ENCODE results near the gene TWNK.

The TWNK gene

GRCh38 chr10:101002456-101002855 is 15.1 kb downstream of the TWNK start:
- no peak for ATAC-seq (ENCODE audit: insufficient read depth, low read depth)
- no peak for DNase-seq
- no peaks in the 10 kb centered on the region for H3K79me2 ChIP-seq (ENCODE audit: insufficient read depth, low read length)
- H3K9me3 ChIP-seq (ENCODE audit: insufficient read depth, low read length, severe bottlenecking): no peaks in the 10 kb centered on the region
- no peak overlapping the region for H3K27ac ChIP-seq (ENCODE audit: low read length)
- H3K36me3 ChIP-seq (ENCODE audit: insufficient read depth, low read length): peaks cover 13% of the 10 kb centered on the region; the same call in 1 of the 2 replicates
- H3K27me3 ChIP-seq (ENCODE audit: insufficient read depth, low read length, poor library complexity): no peaks in the 10 kb centered on the region
- no peak overlapping the region for H3K9ac ChIP-seq (ENCODE audit: low read depth, low read length)
- H3K4me2 ChIP-seq (ENCODE audit: insufficient read depth, low read length): no peak overlapping the region
- TF ChIP-seq EZH2 (IDR thresholded peaks at IDR 0.05; ENCODE audit: borderline replicate concordance, low read depth, low read length, severe bottlenecking): no peak
- no peak for TF ChIP-seq CTCF (IDR thresholded peaks at IDR 0.05; ENCODE audit: borderline replicate concordance, extremely low read depth, low read length, poor library complexity, severe bottlenecking)
- no peak overlapping the region for H2AFZ ChIP-seq (ENCODE audit: low read depth, low read length)
- peaks cover 27% of the 10 kb centered on the region for H3K4me1 ChIP-seq (ENCODE audit: insufficient read depth, low read length)
- no peak overlapping the region for H3K4me3 ChIP-seq (ENCODE audit: low read depth in 1 of 2, low read length in 2 of 2)
- H4K20me1 ChIP-seq (ENCODE audit: insufficient read depth, low read length): peaks cover 4% of the 10 kb centered on the region

DNA sequence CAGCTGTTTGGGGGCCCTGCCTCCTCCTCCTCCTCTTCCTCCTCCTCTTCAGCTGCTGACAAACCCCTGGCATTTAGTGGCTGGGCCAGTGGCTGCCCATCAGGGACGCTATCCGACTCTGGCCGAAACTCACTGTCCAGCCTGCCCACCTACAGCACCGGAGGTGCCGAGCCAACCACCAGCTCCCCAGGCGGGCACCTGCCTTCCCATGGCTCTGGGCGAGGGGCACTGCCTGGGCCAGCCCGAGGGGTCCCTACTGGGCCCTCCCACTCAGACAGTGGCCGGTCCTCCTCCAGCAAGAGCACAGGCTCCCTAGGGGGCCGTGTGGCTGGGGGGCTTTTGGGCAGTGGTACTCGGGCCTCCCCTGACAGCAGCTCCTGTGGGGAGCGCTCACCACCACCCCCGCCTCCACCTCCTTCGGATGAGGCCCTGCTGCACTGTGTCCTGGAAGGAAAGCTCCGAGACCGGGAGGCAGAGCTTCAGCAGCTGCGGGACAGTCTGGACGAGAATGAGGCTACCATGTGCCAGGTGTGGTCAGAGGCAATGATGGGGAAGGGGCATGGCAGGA is 16.4 kb downstream of the TWNK start:
- H3K36me3 ChIP-seq (ENCODE audit: insufficient read depth, low read length): peaks cover 13% of the 10 kb centered on the region; the same call in 1 of the 2 replicates
- H3K79me2 ChIP-seq (ENCODE audit: insufficient read depth, low read length): no peaks in the 10 kb centered on the region
- no peak for DNase-seq
- peaks cover 4% of the 10 kb centered on the region for H4K20me1 ChIP-seq (ENCODE audit: insufficient read depth, low read length)
- no peak overlapping the region for H3K27ac ChIP-seq (ENCODE audit: low read length)
- no peaks in the 10 kb centered on the region for H3K27me3 ChIP-seq (ENCODE audit: insufficient read depth, low read length, poor library complexity)
- no peak overlapping the region for H3K4me3 ChIP-seq (ENCODE audit: low read depth in 1 of 2, low read length in 2 of 2)
- no peak overlapping the region for H2AFZ ChIP-seq (ENCODE audit: low read depth, low read length)
- no peaks in the 10 kb centered on the region for H3K9me3 ChIP-seq (ENCODE audit: insufficient read depth, low read length, severe bottlenecking)
- H3K4me2 ChIP-seq (ENCODE audit: insufficient read depth, low read length): no peak overlapping the region
- ATAC-seq (ENCODE audit: insufficient read depth, low read depth): no peak
- peaks cover 14% of the 10 kb centered on the region for H3K4me1 ChIP-seq (ENCODE audit: insufficient read depth, low read length)
- no peak for TF ChIP-seq EZH2 (IDR thresholded peaks at IDR 0.05; ENCODE audit: borderline replicate concordance, low read depth, low read length, severe bottlenecking)
- no peak overlapping the region for H3K9ac ChIP-seq (ENCODE audit: low read depth, low read length)

DNA sequence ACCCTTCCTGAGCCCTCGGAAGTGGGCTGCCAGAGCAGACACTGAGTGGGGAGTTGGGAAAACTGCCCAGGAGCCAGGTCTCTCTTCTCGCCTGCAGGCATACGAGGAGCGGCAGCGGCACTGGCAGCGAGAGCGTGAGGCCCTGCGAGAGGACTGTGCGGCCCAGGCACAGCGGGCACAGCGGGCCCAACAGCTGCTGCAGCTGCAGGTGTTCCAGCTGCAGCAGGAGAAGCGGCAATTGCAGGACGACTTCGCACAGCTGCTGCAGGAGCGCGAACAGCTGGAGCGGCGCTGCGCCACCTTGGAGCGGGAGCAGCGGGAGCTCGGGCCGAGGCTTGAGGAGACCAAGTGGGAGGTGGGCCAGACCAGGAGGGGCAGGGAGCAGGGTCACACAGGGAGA is 18.0 kb downstream of the TWNK start:
- Histone ChIP-seq H3K4me1 (ENCODE audit: insufficient read depth, low read length) (peaks cover under 1% of the 10 kb centered on the region; the same call in 1 of the 2 replicates), H3K4me3 (ENCODE audit: low read depth in 1 of 2, low read length in 2 of 2) (no peak overlapping the region), H2AFZ (ENCODE audit: low read depth, low read length) (no peak overlapping the region), H3K9me3 (ENCODE audit: insufficient read depth, low read length, severe bottlenecking) (no peaks in the 10 kb centered on the region), H3K27ac (ENCODE audit: low read length) (no peak overlapping the region), H3K4me2 (ENCODE audit: insufficient read depth, low read length) (no peak overlapping the region), H3K36me3 (ENCODE audit: insufficient read depth, low read length) (peaks cover 13% of the 10 kb centered on the region; the same call in 1 of the 2 replicates), H3K9ac (ENCODE audit: low read depth, low read length) (no peak overlapping the region), H4K20me1 (ENCODE audit: insufficient read depth, low read length) (peaks cover 4% of the 10 kb centered on the region; the same call in 1 of the 2 replicates), H3K79me2 (ENCODE audit: insufficient read depth, low read length) (no peaks in the 10 kb centered on the region), H3K27me3 (ENCODE audit: insufficient read depth, low read length, poor library complexity) (no peaks in the 10 kb centered on the region)
- ATAC-seq (ENCODE audit: insufficient read depth, low read depth) (no peak), DNase-seq (no peak)
- TF ChIP-seq CTCF (IDR thresholded peaks at IDR 0.05; ENCODE audit: borderline replicate concordance, extremely low read depth, low read length, poor library complexity, severe bottlenecking): no peak
- TF ChIP-seq EZH2 (IDR thresholded peaks at IDR 0.05; ENCODE audit: borderline replicate concordance, low read depth, low read length, severe bottlenecking): no peak

DNA sequence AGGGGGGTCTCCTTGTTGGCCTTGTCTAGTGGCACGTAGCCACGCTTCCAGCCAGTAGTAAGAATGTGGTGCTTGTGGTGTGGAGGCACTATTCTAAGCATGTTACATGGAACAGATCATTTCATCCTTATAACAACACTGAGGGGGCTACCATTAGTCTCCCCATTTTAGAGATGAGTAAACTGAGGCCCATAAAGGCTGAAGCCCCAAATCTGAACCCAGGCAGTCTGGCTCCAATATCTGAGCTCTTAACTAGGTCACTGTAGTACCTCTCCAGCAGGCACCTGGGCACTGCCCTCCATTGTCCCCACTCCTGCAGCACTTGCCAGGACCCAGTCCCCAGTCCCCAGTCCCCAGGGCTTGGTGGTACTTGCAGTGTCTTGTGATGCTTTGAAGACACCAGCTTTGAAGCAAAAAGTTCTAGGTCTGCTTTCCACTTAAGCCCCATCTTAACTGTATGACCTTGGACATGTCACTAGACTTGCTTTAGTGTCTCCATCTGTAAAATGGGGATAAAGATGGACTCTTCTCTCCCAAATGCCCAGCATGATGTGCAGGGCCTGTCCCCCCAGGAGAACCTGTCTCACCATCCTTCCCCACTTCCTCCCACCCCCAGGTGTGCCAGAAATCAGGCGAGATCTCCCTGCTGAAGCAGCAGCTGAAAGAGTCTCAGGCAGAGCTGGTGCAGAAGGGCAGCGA is 18.7 kb downstream of the TWNK start:
- DNase-seq: no peak
- Histone ChIP-seq H3K4me2 (ENCODE audit: insufficient read depth, low read length) (no peak overlapping the region), H3K4me1 (ENCODE audit: insufficient read depth, low read length) (no peaks in the 10 kb centered on the region), H2AFZ (ENCODE audit: low read depth, low read length) (no peak overlapping the region), H4K20me1 (ENCODE audit: insufficient read depth, low read length) (peaks cover 4% of the 10 kb centered on the region; the same call in 1 of the 2 replicates), H3K36me3 (ENCODE audit: insufficient read depth, low read length) (peaks cover 13% of the 10 kb centered on the region; the same call in 1 of the 2 replicates), H3K79me2 (ENCODE audit: insufficient read depth, low read length) (no peaks in the 10 kb centered on the region), H3K9ac (ENCODE audit: low read depth, low read length) (no peak overlapping the region), H3K4me3 (ENCODE audit: low read depth in 1 of 2, low read length in 2 of 2) (no peak overlapping the region), H3K27me3 (ENCODE audit: insufficient read depth, low read length, poor library complexity) (no peaks in the 10 kb centered on the region), H3K9me3 (ENCODE audit: insufficient read depth, low read length, severe bottlenecking) (no peaks in the 10 kb centered on the region), H3K27ac (ENCODE audit: low read length) (no peak overlapping the region)
- ATAC-seq (ENCODE audit: insufficient read depth, low read depth): no peak
- TF ChIP-seq EZH2 (IDR thresholded peaks at IDR 0.05; ENCODE audit: borderline replicate concordance, low read depth, low read length, severe bottlenecking) (no peak), CTCF (IDR thresholded peaks at IDR 0.05; ENCODE audit: borderline replicate concordance, extremely low read depth, low read length, poor library complexity, severe bottlenecking) (no peak)

All from DND-41 (cell line).